ENCODE data around the gene CD7.

The CD7 gene

GRCh38 chr17:82343560-82343959, 26.2 kb upstream of the CD7 start:
- TF ChIP-seq OSR1 (CRISPR knock-in tag; IDR thresholded peaks at IDR 0.05), result no peak
- no peak for TF ChIP-seq TOX (CRISPR knock-in tag; IDR thresholded peaks at IDR 0.05; ENCODE audit: borderline replicate concordance)
- ATAC-seq, result no peak

- no peak for TF ChIP-seq ZC3H10 (CRISPR knock-in tag; IDR thresholded peaks at IDR 0.05)
- no peak for TF ChIP-seq BACH2 (CRISPR knock-in tag; IDR thresholded peaks at IDR 0.05; ENCODE audit: borderline replicate concordance)
- TF ChIP-seq CSRNP3 (CRISPR knock-in tag; IDR thresholded peaks at IDR 0.05), result no peak
- no peak for TF ChIP-seq RARB (CRISPR knock-in tag; IDR thresholded peaks at IDR 0.05)
- no peak for TF ChIP-seq ZNF565 (CRISPR knock-in tag; conservative IDR thresholded peaks at IDR 0.05; ENCODE audit: low read depth)
- no peak for TF ChIP-seq ZFP30 (CRISPR knock-in tag; IDR thresholded peaks at IDR 0.05)
- TF ChIP-seq PPARA (CRISPR knock-in tag; IDR thresholded peaks at IDR 0.05; ENCODE audit: borderline replicate concordance), result no peak
- no peak for TF ChIP-seq ARNTL (CRISPR knock-in tag; IDR thresholded peaks at IDR 0.05; ENCODE audit: borderline replicate concordance, low read depth)
- no peak for TF ChIP-seq TCF4 (CRISPR knock-in tag; IDR thresholded peaks at IDR 0.05; ENCODE audit: borderline replicate concordance)
- no peak for TF ChIP-seq ZNF70 (CRISPR knock-in tag; IDR thresholded peaks at IDR 0.05)
- no peak for TF ChIP-seq POU6F1 (CRISPR knock-in tag; IDR thresholded peaks at IDR 0.05; ENCODE audit: borderline replicate concordance, low read depth)
- TF ChIP-seq ZNF8 (CRISPR knock-in tag; IDR thresholded peaks at IDR 0.05), result no peak
- no peak for TF ChIP-seq CREB5 (CRISPR knock-in tag; IDR thresholded peaks at IDR 0.05; ENCODE audit: low read depth)
- no peak for TF ChIP-seq ISL1 (CRISPR knock-in tag; IDR thresholded peaks at IDR 0.05)
- no peak for TF ChIP-seq PATZ1 (CRISPR knock-in tag; IDR thresholded peaks at IDR 0.05; ENCODE audit: borderline replicate concordance)
- no peak for TF ChIP-seq TOX (CRISPR knock-in tag; IDR thresholded peaks at IDR 0.05; ENCODE audit: borderline replicate concordance)
- TF ChIP-seq TSHZ2 (CRISPR knock-in tag; IDR thresholded peaks at IDR 0.05), result no peak
- TF ChIP-seq OSR1 (CRISPR knock-in tag; IDR thresholded peaks at IDR 0.05), result no peak
- TF ChIP-seq ESRRG (CRISPR knock-in tag; IDR thresholded peaks at IDR 0.05), result no peak
- TF ChIP-seq CSDC2 (CRISPR knock-in tag; IDR thresholded peaks at IDR 0.05), result no peak
- no peak for ATAC-seq
Measured at GRCh38 chr17:82342361-82343079, 25.1 kb upstream of the CD7 start.
